Choroid plexus epithelial cell (primary cell): ENCODE results near the gene ASTL.

ENCODE experiments used
- DNase-seq: peaks from one replicate; pipeline ENCODE4 v3.0.0-alpha.2; 2010; ENCODE audit warnings: low read depth
- H3K4me3 ChIP-seq: 2 replicates; pipeline ENCODE4 v1.5.1; 2011; ENCODE audit warnings: low read depth, mild to moderate bottlenecking, control low read depth, low read length, moderate library complexity
- TF ChIP-seq, protein P1 (sequence below): conservative IDR thresholded peaks from 2 replicates; pipeline ENCODE4 v1.5.1; 2011; ENCODE audit warnings: low read depth, mild to moderate bottlenecking, control low read depth, inconsistent platforms, low read length, moderate library complexity

Gene ASTL

DNA sequence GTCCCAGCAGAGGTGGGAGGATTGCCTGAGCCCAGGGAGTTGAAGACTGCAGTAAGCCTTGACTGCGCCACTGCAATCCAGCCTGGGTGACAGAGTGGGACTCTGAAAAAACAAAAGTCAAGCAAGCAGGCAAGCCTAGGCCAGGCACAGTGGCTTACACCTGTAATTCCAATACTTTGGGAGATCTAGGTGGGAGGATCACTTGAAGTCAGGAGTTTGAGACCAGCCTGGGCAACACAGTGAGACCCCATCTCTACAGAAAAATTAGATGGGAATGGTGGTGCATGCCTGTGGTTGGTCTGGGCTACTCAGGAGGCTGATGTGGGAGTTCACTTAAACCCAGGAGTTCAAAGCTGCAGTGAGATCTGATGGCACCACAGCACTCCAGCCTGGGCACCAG lies 41.7 kb upstream of the ASTL start:
- H3K4me3 ChIP-seq, result no peak overlapping the region
- no peak for DNase-seq
- TF ChIP-seq, protein P1, sequence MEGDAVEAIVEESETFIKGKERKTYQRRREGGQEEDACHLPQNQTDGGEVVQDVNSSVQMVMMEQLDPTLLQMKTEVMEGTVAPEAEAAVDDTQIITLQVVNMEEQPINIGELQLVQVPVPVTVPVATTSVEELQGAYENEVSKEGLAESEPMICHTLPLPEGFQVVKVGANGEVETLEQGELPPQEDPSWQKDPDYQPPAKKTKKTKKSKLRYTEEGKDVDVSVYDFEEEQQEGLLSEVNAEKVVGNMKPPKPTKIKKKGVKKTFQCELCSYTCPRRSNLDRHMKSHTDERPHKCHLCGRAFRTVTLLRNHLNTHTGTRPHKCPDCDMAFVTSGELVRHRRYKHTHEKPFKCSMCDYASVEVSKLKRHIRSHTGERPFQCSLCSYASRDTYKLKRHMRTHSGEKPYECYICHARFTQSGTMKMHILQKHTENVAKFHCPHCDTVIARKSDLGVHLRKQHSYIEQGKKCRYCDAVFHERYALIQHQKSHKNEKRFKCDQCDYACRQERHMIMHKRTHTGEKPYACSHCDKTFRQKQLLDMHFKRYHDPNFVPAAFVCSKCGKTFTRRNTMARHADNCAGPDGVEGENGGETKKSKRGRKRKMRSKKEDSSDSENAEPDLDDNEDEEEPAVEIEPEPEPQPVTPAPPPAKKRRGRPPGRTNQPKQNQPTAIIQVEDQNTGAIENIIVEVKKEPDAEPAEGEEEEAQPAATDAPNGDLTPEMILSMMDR, result no peak

DNA sequence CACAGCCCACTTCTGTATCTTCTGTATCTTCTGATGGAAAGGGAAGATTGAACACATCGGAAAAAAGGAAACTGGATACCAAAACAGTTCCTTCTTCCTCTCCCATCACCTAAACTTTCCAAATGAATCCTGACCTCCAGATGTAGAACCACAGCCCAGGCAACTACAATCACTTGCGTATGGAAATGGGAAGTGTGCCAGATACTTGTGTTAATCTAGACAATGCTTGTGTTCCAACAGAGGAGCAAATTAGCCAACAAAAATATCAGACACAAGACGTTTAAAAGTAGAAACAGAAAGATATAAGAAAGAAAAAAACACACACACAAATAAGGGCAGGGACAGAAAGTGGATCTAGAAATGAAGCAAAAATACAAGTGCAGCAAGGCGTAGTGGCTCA lies 38.4 kb upstream of the ASTL start:
- DNase-seq, result peak; percentile 66
- TF ChIP-seq, protein P1, result no peak
- no peak overlapping the region for H3K4me3 ChIP-seq

DNA sequence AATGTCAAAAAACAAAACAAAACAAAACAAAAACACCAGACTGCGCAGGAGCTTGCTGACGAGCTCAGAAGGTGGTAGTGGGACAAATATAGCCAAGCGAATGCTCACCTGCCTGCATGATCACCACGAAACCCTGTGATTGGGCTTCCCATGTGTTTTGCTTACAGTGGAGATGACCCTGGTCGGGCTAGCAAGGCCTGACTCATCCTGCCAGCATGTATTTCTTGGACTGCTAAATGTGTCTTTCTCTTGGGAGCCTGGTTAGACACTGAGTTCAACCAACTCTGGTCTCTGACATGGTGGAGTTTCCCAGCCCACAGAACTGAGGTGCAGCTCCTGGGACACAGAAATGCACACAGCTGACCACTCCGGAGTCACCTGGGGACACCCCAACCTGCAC lies 37.6 kb upstream of the ASTL start:
- DNase-seq, result peak; percentile 93
- TF ChIP-seq, protein P1, result no peak

DNA sequence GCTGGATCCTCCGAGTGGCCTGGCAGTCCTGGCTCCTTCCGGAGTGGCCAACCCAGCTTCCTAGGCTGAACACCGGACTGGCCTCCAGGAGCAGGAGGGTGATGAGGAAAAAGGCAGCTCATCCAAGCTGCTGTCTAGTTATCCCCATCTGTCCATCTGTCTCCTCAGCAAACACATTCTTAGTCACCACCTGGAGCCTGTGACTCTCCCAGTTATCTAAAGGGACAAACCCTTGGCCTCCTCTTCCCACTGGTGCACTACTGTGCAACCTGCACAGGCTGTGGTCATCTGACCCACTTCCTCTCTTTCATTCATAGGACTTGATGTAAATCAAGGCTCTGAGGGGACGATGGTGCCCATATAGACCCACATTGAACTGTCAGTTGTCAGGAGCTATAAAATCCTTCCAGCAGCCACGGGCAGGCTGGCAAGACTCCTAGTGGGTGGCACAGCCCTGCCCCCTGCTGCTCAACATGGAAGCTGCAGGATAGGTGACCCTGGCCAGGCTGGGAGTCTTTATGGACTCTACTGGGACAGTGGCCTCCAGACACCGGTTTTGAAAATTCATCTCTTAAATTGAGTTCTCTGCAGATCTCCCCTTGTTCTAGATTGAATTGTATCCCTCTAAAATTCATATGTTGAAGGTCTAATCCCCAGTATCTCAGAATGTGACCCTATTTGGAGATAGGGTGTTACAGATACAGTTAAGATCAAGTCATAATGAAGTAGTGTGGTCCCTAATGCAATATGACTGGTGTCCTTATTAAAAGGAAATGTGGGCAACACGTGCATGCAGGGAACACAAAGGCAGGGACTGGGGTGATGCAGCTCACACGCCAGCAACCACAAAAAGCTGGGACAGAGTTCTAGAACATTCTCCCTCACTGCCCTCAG lies 36.2 kb upstream of the ASTL start:
- TF ChIP-seq, protein P1, result peak; percentile 95
- peak; percentile 73 for DNase-seq
- no peak overlapping the region for H3K4me3 ChIP-seq

More for the DNA sequence above, 37.6 kb upstream of the ASTL start:
- H3K4me3 ChIP-seq, result no peak overlapping the region

DNA sequence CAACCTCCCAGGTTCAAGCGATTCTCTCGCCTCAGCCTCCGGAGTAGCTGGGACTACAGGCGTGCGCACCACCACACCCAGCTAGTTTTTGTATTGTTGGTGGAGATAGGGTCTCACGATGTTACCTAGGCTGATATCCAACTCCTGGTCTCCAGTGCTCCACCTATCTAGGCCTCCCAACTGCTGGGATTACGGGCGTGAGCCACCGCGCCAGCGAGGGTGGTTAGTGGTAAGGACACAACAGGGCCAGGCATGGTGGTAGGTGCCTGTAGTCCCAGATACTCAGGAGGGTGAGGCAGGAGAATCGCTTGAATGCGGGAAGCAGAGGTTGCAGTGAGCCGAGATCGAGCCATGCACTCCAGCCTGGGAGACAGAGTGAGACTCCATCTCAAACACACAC lies 33.5 kb upstream of the ASTL start:
- no peak overlapping the region for H3K4me3 ChIP-seq
- TF ChIP-seq, protein P1, result no peak
- DNase-seq, result no peak

DNA sequence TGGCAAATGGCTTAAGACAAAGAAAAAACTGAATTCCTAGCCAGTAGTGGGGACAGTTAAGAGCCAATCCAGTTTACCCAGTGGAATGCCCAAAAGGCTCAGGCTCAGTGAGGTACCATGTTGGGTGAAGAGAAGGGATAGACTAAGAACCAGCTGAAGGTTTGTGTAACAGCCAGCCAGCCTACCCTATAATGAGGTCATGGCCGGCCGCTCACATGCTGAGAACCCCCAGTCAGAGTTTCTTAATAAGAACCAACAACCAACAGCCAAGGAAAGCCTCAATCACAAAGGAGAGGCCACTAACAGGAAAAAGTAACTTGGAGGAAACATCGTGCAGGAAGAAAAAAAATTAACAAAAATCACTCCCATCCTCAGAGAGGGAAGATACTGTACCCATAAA lies 32.3 kb upstream of the ASTL start:
- no peak overlapping the region for H3K4me3 ChIP-seq
- no peak for DNase-seq
- TF ChIP-seq, protein P1, result no peak
